GM12878 (cell line): Measurements from ENCODE around the gene ATG10. TPM values are rescaled to one million over a fixed set of nuclear protein-coding genes. Genes with fewer than 3 reads are reported as not detected.
"Not testable (repeated sequence)": the region's sequence is repeated elsewhere in the genome, so short reads cannot be mapped to it uniquely, and the experiment has no call there.

ENCODE experiments used
- ATAC-seq: fragments of 200-7000 bp; cut with Tn5 transposase; 3 replicates; pipeline ENCODE4 v1.9.1; 2020; ENCODE audit warnings: mild to moderate bottlenecking, moderate library complexity
- BruUV-seq: library from RNA; stranded (reverse); fragments of 400-500 nt; replicated peaks from 2 replicates; lab custom pipeline; 2021; lab: Mats Ljungman, UMichigan
- CTCF ChIA-PET: fragments of 300-600 bp; sonication (Branson Sonifier 250); formaldehyde crosslinking; extraction: SDS; loops from one replicate; lab custom pipeline; 2021; ENCODE audit warnings: inconsistent platforms; lab: Yijun Ruan, JAX
- POLR2A ChIA-PET: fragments of 350-600 bp; formaldehyde crosslinking; extraction: SDS; loops from one replicate; lab custom pipeline; 2021; ENCODE audit warnings: inconsistent platforms; lab: Charles Lee
- RAD21 ChIA-PET: fragments of 300-600 bp; sonication (Branson Sonifier 250); formaldehyde crosslinking; loops from one replicate; lab custom pipeline; 2023; ENCODE audit warnings: antibody characterized with exemption; ENCODE audit not compliant: unreplicated experiment; lab: Charles Lee
- SMC1A ChIA-PET: fragments of 300-600 bp; sonication (Branson Sonifier 250); formaldehyde crosslinking; loops from one replicate; lab custom pipeline; 2023; ENCODE audit not compliant: unreplicated experiment, uncharacterized antibody; lab: Charles Lee
- DNase-seq: peaks from one replicate; pipeline ENCODE4 v3.0.0-alpha.2; 2011; ENCODE audit warnings: low read depth, low spot score
- FAIRE-seq: peaks from 3 replicates; lab custom pipeline; 2011; peaks lifted over from hg19 to GRCh38; lab: Jason Lieb, UNC
- H2AFZ ChIP-seq: 2 replicates; pipeline ENCODE4 v1.6.0; 2011; ENCODE audit warnings: low read depth, low read length, control low read depth; ENCODE audit not compliant: control insufficient read depth
- H3K27ac ChIP-seq: 2 replicates; pipeline ENCODE4 v1.5.1; 2011; ENCODE audit warnings: control low read depth; ENCODE audit not compliant: control insufficient read depth, insufficient read depth
- H3K27me3 ChIP-seq, 2 experiments: replicated peaks in 1 of 2; 2 replicates each; pipeline versions ENCODE4 v1.6.0 to v1.6.1; 2011; ENCODE audit warnings: low read length in 1 of 2; ENCODE audit not compliant: control insufficient read depth in 2 of 2, insufficient read depth in 2 of 2
- H3K36me3 ChIP-seq, 2 experiments: 2 replicates each; pipeline ENCODE4 v1.5.1; 2011; ENCODE audit warnings: low read length in 1 of 2; ENCODE audit not compliant: control insufficient read depth in 2 of 2, insufficient read depth in 2 of 2
- H3K4me1 ChIP-seq: 2 replicates; pipeline ENCODE4 v1.6.1; 2011; ENCODE audit warnings: mild to moderate bottlenecking, low read length, moderate library complexity, mixed read lengths; ENCODE audit not compliant: control insufficient read depth, insufficient read depth
- H3K4me2 ChIP-seq: 2 replicates; pipeline ENCODE4 v1.6.0; 2011; ENCODE audit warnings: control low read depth; ENCODE audit not compliant: control insufficient read depth, insufficient read depth
- H3K4me3 ChIP-seq: fragments of 200-600 bp; sonication (generic); 2 replicates; pipeline ENCODE4 v1.5.1; 2016
- H3K79me2 ChIP-seq: 2 replicates; pipeline ENCODE4 v1.6.0; 2011; ENCODE audit warnings: low read length; ENCODE audit not compliant: control insufficient read depth, insufficient read depth
- H3K9ac ChIP-seq: 2 replicates; pipeline ENCODE4 v1.8.0; 2011; ENCODE audit warnings: low read length, control low read depth, mixed read lengths; ENCODE audit not compliant: control insufficient read depth, insufficient read depth
- H3K9me3 ChIP-seq: replicated peaks from 3 replicates; pipeline ENCODE4 v1.5.1; 2011; ENCODE audit warnings: mild to moderate bottlenecking, low read length; ENCODE audit not compliant: control insufficient read depth, insufficient read depth
- H4K20me1 ChIP-seq: 2 replicates; pipeline ENCODE4 v1.6.0; 2011; ENCODE audit not compliant: control insufficient read depth, insufficient read depth
- WGBS: methylation state at CpG from one replicate; pipeline ENCODE4 v1.1.6; 2016; ENCODE audit warnings: low lambda C conversion rate; ENCODE audit not compliant: insufficient replicate concordance, insufficient coverage; ENCODE audit errors: missing lambda C conversion rate; 5-methylcytosine and 5-hydroxymethylcytosine counted together
- in situ Hi-C: fragments of 300-500 bp; cut with MboI; formaldehyde crosslinking; loops from 9 replicates; pipeline ENCODE4 v1.14.3; 2018; ENCODE audit warnings: mixed read lengths
- intact Hi-C: fragments of 100-400 bp; cut with micrococcal nuclease; formaldehyde crosslinking; loops from one replicate; pipeline ENCODE4 v1.14.2; 2022; ENCODE audit not compliant: unreplicated experiment
- polyA plus RNA-seq, 11 experiments: library from polyadenylated mRNA; depleted of rRNA in 4 of 11; unstranded in 6 of 11; stranded (reverse) in 5 of 11; fragments of >200 nt; fragmentation: Nextera tagmentation in 4 of 11; fragmentation: Illumina TruSeq in 1 of 11; extraction: Ambion mirVana in 4 of 11; extraction: Trizol in 1 of 11; gene quantifications; 1 replicate in 1 of 11; 2 replicates in 10 of 11; pipeline versions ENCODE4 v1.2.1 to v1.2.3, GENCODE V29; 2011 to 2016; ENCODE audit warnings: inconsistent platforms in 2 of 11, missing spikeins in 2 of 11, low read depth in 1 of 11
- total RNA-seq, 4 experiments: library from RNA; depleted of rRNA in 3 of 4; stranded (reverse); fragments of >200 nt in 3 of 4; fragmentation: Illumina TruSeq in 1 of 4; extraction: Trizol in 1 of 4; gene quantifications; 2 replicates each; pipeline versions ENCODE4 v1.2.1 to v1.2.3, GENCODE V29; 2013 to 2021

ATG10 gene
- total and polyA plus RNA-seq, 10 of the 15 experiments (the other 5 are each of a cell fraction or from before 2014, with no cell fraction given), result 3.8 to 14.4 (median 6.5) TPM

GRCh38 chr5:81954796-81955195, 17.0 kb upstream of the ATG10 start:
- RAD21 ChIA-PET, ATAC-seq, H3K79me2 ChIP-seq, H3K36me3 ChIP-seq, in situ Hi-C loops, H3K9ac ChIP-seq, FAIRE-seq, H3K4me2 ChIP-seq, H3K27me3 ChIP-seq, H4K20me1 ChIP-seq, POLR2A ChIA-PET, H2AFZ ChIP-seq, H3K27ac ChIP-seq, BruUV-seq, H3K9me3 ChIP-seq, H3K4me1 ChIP-seq, H3K4me3 ChIP-seq, SMC1A ChIA-PET, DNase-seq, CTCF ChIA-PET, intact Hi-C loops: not testable (repeated sequence)
- 57% methylated on average over 8 of the region's 8 CpGs for WGBS

- H3K9ac ChIP-seq, in situ Hi-C loops, DNase-seq, intact Hi-C loops, CTCF ChIA-PET, ATAC-seq, H3K4me3 ChIP-seq, BruUV-seq, H4K20me1 ChIP-seq, H3K9me3 ChIP-seq, H3K4me2 ChIP-seq, FAIRE-seq, RAD21 ChIA-PET, H3K79me2 ChIP-seq, POLR2A ChIA-PET, H3K36me3 ChIP-seq, H2AFZ ChIP-seq, H3K27me3 ChIP-seq, H3K27ac ChIP-seq, H3K4me1 ChIP-seq: not testable (repeated sequence)
- WGBS, result 33% methylated on average over 2 of the region's 2 CpGs
- SMC1A ChIA-PET, result interaction anchor here (1.3 kb wide), 1 partner anchor 207 kb away, joined by 4 read pairs; no protein-coding TSS in a partner anchor
Observed at GRCh38 chr5:81958129-81958528, 13.7 kb upstream of the ATG10 start.
